Measurements from ENCODE around the gene CDH4. TPM values are rescaled to one million over a fixed set of nuclear protein-coding genes. Genes with fewer than 3 reads are reported as not detected.

CDH4 gene
- total and polyA plus RNA-seq, 9 of the 15 experiments (the other 6 are each of a cell fraction or from before 2014, with no cell fraction given), result 0.04 TPM; not detected in 8

GRCh38 chr20:61303217-61303616 is 51.2 kb downstream of the CDH4 start:
- H3K9me3 ChIP-seq (replicated peaks; ENCODE audit: control insufficient read depth, insufficient read depth, low read depth, low read length), result no peaks in the 10 kb centered on the region
- no peak for TF ChIP-seq CGGBP1 (CRISPR knock-in tag; IDR thresholded peaks at IDR 0.05)
- CTCF ChIA-PET (ENCODE audit: low intra/inter-chr PET ratio), result no interaction called here
- ATAC-seq (no peak), FAIRE-seq (no peak), DNase-seq (ENCODE audit: extremely low read depth in 1 of 4, low spot score in 3 of 4) (no peak)
- no peak overlapping the region for H3K9ac ChIP-seq (ENCODE audit: insufficient read depth in 1 of 2, low read depth in 2 of 2, low read length in 2 of 2)
- no peaks in the 10 kb centered on the region for H3K79me2 ChIP-seq (ENCODE audit: control insufficient read depth, insufficient read depth, low read length)
- no peaks in the 10 kb centered on the region for H3K4me1 ChIP-seq (replicated peaks in 1 of 2; ENCODE audit: control insufficient read depth in 2 of 2, insufficient read depth in 2 of 2, low read length in 2 of 2)
- no peaks in the 10 kb centered on the region for H3K9me1 ChIP-seq (ENCODE audit: control insufficient read depth, insufficient read depth, low read length)
- H3K4me2 ChIP-seq (ENCODE audit: insufficient read depth, low read length), result no peak overlapping the region
- no peaks in the 10 kb centered on the region for H4K20me1 ChIP-seq (replicated peaks; ENCODE audit: control insufficient read depth, insufficient read depth, low read length)
- no peak overlapping the region for H3K27ac ChIP-seq (ENCODE audit: extremely low read depth, low read depth, low read length)
- H3K4me3 ChIP-seq, result no peak overlapping the region
- in situ Hi-C loops (cut with MboI), result no loop called here
- POLR2A ChIA-PET, result no interaction called here
- 0% methylated on average over 5 of the region's 8 CpGs for WGBS (ENCODE audit: insufficient coverage, low coverage, missing lambda C conversion rate)
- H3K36me3 ChIP-seq (ENCODE audit: control insufficient read depth, insufficient read depth, low read length), result no peaks in the 10 kb centered on the region
- H2AFZ ChIP-seq (ENCODE audit: low read depth, low read length), result no peak overlapping the region
- peaks cover 4 to 55% of the 10 kb centered on the region in 2 experiments; a peak in 3 of 5 replicates for H3K27me3 ChIP-seq (ENCODE audit: control insufficient read depth in 2 of 2, insufficient read depth in 2 of 2, low read length in 2 of 2)
- intact Hi-C loops (cut with micrococcal nuclease), result no loop called here
- BruUV-seq (replicated peaks), result no TSS peak

DNA sequence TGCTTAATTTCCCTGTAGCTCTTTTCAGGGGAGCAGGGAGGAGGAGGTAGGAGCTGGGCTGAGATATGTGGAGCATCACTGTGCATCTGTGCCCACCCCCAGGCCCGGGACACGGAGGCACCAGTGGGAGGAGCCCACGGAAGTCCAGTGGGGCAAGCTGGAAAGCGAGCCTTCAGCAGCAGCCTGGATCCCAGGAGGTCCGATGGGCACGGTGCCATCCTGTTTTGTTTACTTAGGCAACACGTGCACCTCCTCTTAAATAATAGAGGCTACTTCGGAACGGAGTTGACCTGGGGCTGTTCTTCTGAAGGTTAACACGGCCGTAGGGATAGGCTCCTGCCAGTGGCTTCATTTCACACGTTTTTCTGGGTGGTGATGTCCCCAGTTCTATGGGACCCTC is 51.6 kb downstream of the CDH4 start:
- WGBS (ENCODE audit: insufficient coverage, low coverage, missing lambda C conversion rate), result 1% methylated on average over 10 of the region's 12 CpGs
- DNase-seq (ENCODE audit: extremely low read depth in 1 of 4, low spot score in 3 of 4) (no peak), FAIRE-seq (no peak), ATAC-seq (no peak)
- no peak overlapping the region for H3K4me3 ChIP-seq
- H3K4me1 ChIP-seq (replicated peaks in 1 of 2; ENCODE audit: control insufficient read depth in 2 of 2, insufficient read depth in 2 of 2, low read length in 2 of 2), result no peaks in the 10 kb centered on the region
- POLR2A ChIA-PET, result no interaction called here
- no peaks in the 10 kb centered on the region for H3K9me3 ChIP-seq (replicated peaks; ENCODE audit: control insufficient read depth, insufficient read depth, low read depth, low read length)
- H3K36me3 ChIP-seq (ENCODE audit: control insufficient read depth, insufficient read depth, low read length), result no peaks in the 10 kb centered on the region
- no peak overlapping the region for H3K27ac ChIP-seq (ENCODE audit: extremely low read depth, low read depth, low read length)
- peaks cover 4 to 55% of the 10 kb centered on the region in 2 experiments; a peak in 3 of 5 replicates for H3K27me3 ChIP-seq (ENCODE audit: control insufficient read depth in 2 of 2, insufficient read depth in 2 of 2, low read length in 2 of 2)
- H4K20me1 ChIP-seq (replicated peaks; ENCODE audit: control insufficient read depth, insufficient read depth, low read length), result no peaks in the 10 kb centered on the region
- H2AFZ ChIP-seq (ENCODE audit: low read depth, low read length), result no peak overlapping the region
- H3K4me2 ChIP-seq (ENCODE audit: insufficient read depth, low read length), result no peak overlapping the region
- intact Hi-C loops (cut with micrococcal nuclease) (no loop called here), in situ Hi-C loops (cut with MboI) (no loop called here)
- CTCF ChIA-PET (ENCODE audit: low intra/inter-chr PET ratio), result no interaction called here
- no TSS peak for BruUV-seq (replicated peaks)
- H3K9me1 ChIP-seq (ENCODE audit: control insufficient read depth, insufficient read depth, low read length), result no peaks in the 10 kb centered on the region
- no peaks in the 10 kb centered on the region for H3K79me2 ChIP-seq (ENCODE audit: control insufficient read depth, insufficient read depth, low read length)
- no peak overlapping the region; a peak in 1 of 4 replicates for H3K9ac ChIP-seq (ENCODE audit: insufficient read depth in 1 of 2, low read depth in 2 of 2, low read length in 2 of 2)
- TF ChIP-seq CEBPB (tag; IDR thresholded peaks at IDR 0.05) (no peak), ZNF830 (CRISPR knock-in tag; IDR thresholded peaks at IDR 0.05) (no peak), HMG20B (CRISPR knock-in tag; IDR thresholded peaks at IDR 0.05) (no peak), ZNF23 (CRISPR knock-in tag; IDR thresholded peaks at IDR 0.05) (no peak), PTBP1 (IDR thresholded peaks at IDR 0.05; ENCODE audit: low read depth, low read length) (no peak), ATF7 (IDR thresholded peaks at IDR 0.05) (no peak), ZNF444 (CRISPR knock-in tag; IDR thresholded peaks at IDR 0.05) (no peak)
- TF ChIP-seq, protein P1, sequence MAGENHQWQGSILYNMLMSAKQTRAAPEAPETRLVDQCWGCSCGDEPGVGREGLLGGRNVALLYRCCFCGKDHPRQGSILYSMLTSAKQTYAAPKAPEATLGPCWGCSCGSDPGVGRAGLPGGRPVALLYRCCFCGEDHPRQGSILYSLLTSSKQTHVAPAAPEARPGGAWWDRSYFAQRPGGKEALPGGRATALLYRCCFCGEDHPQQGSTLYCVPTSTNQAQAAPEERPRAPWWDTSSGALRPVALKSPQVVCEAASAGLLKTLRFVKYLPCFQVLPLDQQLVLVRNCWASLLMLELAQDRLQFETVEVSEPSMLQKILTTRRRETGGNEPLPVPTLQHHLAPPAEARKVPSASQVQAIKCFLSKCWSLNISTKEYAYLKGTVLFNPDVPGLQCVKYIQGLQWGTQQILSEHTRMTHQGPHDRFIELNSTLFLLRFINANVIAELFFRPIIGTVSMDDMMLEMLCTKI (IDR thresholded peaks at IDR 0.05; ENCODE audit: partially characterized antibody), result no peak
- TF ChIP-seq, protein P2, sequence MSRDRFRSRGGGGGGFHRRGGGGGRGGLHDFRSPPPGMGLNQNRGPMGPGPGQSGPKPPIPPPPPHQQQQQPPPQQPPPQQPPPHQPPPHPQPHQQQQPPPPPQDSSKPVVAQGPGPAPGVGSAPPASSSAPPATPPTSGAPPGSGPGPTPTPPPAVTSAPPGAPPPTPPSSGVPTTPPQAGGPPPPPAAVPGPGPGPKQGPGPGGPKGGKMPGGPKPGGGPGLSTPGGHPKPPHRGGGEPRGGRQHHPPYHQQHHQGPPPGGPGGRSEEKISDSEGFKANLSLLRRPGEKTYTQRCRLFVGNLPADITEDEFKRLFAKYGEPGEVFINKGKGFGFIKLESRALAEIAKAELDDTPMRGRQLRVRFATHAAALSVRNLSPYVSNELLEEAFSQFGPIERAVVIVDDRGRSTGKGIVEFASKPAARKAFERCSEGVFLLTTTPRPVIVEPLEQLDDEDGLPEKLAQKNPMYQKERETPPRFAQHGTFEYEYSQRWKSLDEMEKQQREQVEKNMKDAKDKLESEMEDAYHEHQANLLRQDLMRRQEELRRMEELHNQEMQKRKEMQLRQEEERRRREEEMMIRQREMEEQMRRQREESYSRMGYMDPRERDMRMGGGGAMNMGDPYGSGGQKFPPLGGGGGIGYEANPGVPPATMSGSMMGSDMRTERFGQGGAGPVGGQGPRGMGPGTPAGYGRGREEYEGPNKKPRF (IDR thresholded peaks at IDR 0.05; ENCODE audit: low read depth, low read length), result no peak
- TF ChIP-seq, protein P3, sequence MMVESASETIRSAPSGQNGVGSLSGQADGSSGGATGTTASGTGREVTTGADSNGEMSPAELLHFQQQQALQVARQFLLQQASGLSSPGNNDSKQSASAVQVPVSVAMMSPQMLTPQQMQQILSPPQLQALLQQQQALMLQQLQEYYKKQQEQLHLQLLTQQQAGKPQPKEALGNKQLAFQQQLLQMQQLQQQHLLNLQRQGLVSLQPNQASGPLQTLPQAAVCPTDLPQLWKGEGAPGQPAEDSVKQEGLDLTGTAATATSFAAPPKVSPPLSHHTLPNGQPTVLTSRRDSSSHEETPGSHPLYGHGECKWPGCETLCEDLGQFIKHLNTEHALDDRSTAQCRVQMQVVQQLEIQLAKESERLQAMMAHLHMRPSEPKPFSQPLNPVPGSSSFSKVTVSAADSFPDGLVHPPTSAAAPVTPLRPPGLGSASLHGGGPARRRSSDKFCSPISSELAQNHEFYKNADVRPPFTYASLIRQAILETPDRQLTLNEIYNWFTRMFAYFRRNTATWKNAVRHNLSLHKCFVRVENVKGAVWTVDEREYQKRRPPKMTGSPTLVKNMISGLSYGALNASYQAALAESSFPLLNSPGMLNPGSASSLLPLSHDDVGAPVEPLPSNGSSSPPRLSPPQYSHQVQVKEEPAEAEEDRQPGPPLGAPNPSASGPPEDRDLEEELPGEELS (CRISPR knock-in tag; IDR thresholded peaks at IDR 0.05; ENCODE audit: borderline replicate concordance), result no peak
